Esophagus muscularis mucosa (tissue), 4 donors: ENCODE results near the gene MMP24OS. TPM values are rescaled to one million over a fixed set of nuclear protein-coding genes. Genes with fewer than 3 reads are reported as not detected.
A peak's percentile ranks its signal among the peaks of the same experiment; 100 is the strongest.

ENCODE experiments used
- DNase-seq: peaks from one replicate; pipeline ENCODE4 v3.0.0-alpha.2; 2017; ENCODE audit errors: extremely low spot score
- H3K27ac ChIP-seq, 4 donors: fragments of 200-600 bp; sonication (generic); replicated peaks in 1 of 4; 1 replicate in 3 of 4; 2 replicates in 1 of 4; pipeline ENCODE4 v1.5.1; 2016 to 2019; ENCODE audit warnings: mild to moderate bottlenecking in 1 of 4
- H3K27me3 ChIP-seq, 4 donors: fragments of 200-600 bp; sonication (generic); one replicate each; pipeline versions ENCODE4 v1.5.1 to v1.6.0; 2016 to 2019
- H3K36me3 ChIP-seq, 4 donors: fragments of 200-600 bp; sonication (generic); one replicate each; pipeline ENCODE4 v1.5.1; 2016 to 2019
- H3K4me1 ChIP-seq, 4 donors: fragments of 200-600 bp; sonication (generic); one replicate each; pipeline ENCODE4 v1.5.1; 2016 to 2019
- H3K4me3 ChIP-seq, 4 donors: fragments of 200-600 bp; sonication (generic); 1 replicate in 2 of 4; 2 replicates in 2 of 4; pipeline ENCODE4 v1.5.1; 2016 to 2019; ENCODE audit warnings: mild to moderate bottlenecking in 4 of 4, moderate library complexity in 1 of 4
- H3K9me3 ChIP-seq, 4 donors: fragments of 200-600 bp; sonication (generic); 1 replicate in 3 of 4; 2 replicates in 1 of 4; pipeline ENCODE4 v1.5.1; 2016 to 2019
- CTCF ChIP-seq, 3 experiments: fragments of 200-600 bp in 2 of 3; fragments of 450-650 bp in 1 of 3; sonication (generic) in 2 of 3; IDR thresholded peaks; one replicate each; pipeline ENCODE4 v1.5.1; 2017 to 2019; ENCODE audit warnings: antibody characterized with exemption in 3 of 3, mild to moderate bottlenecking in 2 of 3, moderate library complexity in 1 of 3
- EP300 ChIP-seq: sonication (generic); formaldehyde crosslinking; IDR thresholded peaks from one replicate; pipeline ENCODE4 v1.6.1; 2017; ENCODE audit warnings: antibody characterized with exemption
- POLR2A ChIP-seq: fragments of 450-650 bp; IDR thresholded peaks from one replicate; pipeline ENCODE4 v1.6.1; 2017; ENCODE audit warnings: antibody characterized with exemption, moderate library complexity, mild to moderate bottlenecking, low read depth
- POLR2AphosphoS5 ChIP-seq, 2 donors: sonication (generic); formaldehyde crosslinking; IDR thresholded peaks; one replicate each; pipeline ENCODE4 v1.6.1; 2017; ENCODE audit warnings: antibody characterized with exemption in 2 of 2
- WGBS: methylation state at CpG from one replicate; pipeline ENCODE4 v1.1.5; 2018; 5-methylcytosine and 5-hydroxymethylcytosine counted together
- intact Hi-C: fragments of 100-400 bp; cut with DNase I; formaldehyde crosslinking; loops from one replicate; pipeline ENCODE4 v1.15.1; 2023
- total RNA-seq, 4 donors: library from RNA; depleted of rRNA; stranded (reverse); fragments of >200 nt; gene quantifications; one replicate each; pipeline versions ENCODE4 v1.1.0 to v1.2.1, GENCODE V29; 2016

Gene MMP24OS
- 10 to 100 TPM; 27.7 to 37.8 (median 32.0) TPM for total RNA-seq

- Histone ChIP-seq H3K4me1 (peaks cover 16 to 57% (median 40%) of the 10 kb centered on the region in 4 donors), H3K36me3 (peaks cover 11 to 62% (median 54%) of the 10 kb centered on the region in 4 donors), H3K27ac (peak within 1 kb of the TSS; percentile 95 to 100 (median 99)), H3K27me3 (no peaks in the 10 kb centered on the region), H3K4me3 (peak within 1 kb of the TSS; percentile 74 to 95 (median 90)), H3K9me3 (no peaks in the 10 kb centered on the region)
- intact Hi-C loops = no loop called here
- WGBS = under 1% methylated on average over 28 of the region's 76 CpGs
- DNase-seq = peak; percentile 96
- TF ChIP-seq POLR2A = peak; percentile 91
- TF ChIP-seq POLR2AphosphoS5 (IDR thresholded peaks at IDR 0.05) = peak; percentile 95 to 99
- no peak for TF ChIP-seq EP300
- TF ChIP-seq CTCF (IDR thresholded peaks at IDR 0.05) = peak in 2 of 3 experiments; percentile 14 to 41
Observed at GRCh38 chr20:35277531-35278395, at the start of gene MMP24OS. TSS of gene MMP24OS (minus strand) at chr20:35278122. CDS start at chr20:35277929, 193 bp downstream.

DNA sequence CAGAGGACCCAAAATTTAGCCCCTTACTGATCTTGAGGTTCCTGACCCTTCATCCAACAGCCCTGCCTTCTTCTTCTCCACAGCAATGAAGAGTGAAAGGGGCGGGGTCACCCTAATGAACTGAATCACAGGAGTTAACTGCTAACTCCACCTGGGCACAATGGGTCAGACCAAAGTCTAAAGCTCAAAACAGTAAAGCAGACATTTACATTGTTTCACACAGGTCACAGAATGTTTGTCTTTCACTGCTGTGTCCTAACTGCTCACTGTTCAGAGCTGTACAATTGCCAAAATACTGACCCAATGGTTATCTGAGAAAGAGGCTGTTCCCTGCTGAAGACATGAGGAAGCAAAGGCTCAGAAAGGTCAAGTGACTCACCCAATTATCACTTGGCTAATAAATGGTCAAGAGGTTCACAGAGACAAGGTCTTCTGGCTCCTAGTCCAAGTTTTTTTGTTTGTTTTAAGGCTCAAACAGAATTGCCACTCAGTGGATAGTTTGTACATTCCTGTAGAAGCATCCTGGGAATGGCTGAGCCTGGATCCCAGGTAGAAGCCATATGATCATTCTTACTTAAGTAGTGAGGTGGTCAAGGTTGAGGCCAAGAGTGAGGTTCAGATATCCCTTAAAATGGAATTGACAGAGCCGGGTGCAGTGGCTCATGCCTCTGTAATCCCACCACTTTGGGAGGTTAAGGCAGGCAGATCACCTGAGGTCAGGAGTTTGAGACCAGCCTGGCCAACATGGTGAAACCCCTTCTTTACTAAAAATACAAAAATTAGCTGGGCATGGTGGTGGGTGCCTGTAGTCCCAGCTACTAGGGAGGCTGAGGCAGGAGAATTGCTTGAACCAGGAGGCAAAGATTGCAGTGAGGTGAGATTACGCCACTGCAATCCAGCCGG is 49.4 kb upstream of the MMP24OS start:
- no peaks in the 10 kb centered on the region for H3K9me3 ChIP-seq
- WGBS = 96% methylated on average over 4 of the region's 4 CpGs
- intact Hi-C loops = no loop called here
- no peak for DNase-seq
- peaks cover 0 to 8% (median 4%) of the 10 kb centered on the region in 4 donors for H3K4me1 ChIP-seq
- no peaks in the 10 kb centered on the region for H3K36me3 ChIP-seq
- TF ChIP-seq EP300 (no peak), CTCF (IDR thresholded peaks at IDR 0.05) (no peak), POLR2AphosphoS5 (IDR thresholded peaks at IDR 0.05) (no peak), POLR2A (no peak)
- no peak overlapping the region for H3K4me3 ChIP-seq
- no peaks in the 10 kb centered on the region for H3K27me3 ChIP-seq
- no peak overlapping the region for H3K27ac ChIP-seq

DNA sequence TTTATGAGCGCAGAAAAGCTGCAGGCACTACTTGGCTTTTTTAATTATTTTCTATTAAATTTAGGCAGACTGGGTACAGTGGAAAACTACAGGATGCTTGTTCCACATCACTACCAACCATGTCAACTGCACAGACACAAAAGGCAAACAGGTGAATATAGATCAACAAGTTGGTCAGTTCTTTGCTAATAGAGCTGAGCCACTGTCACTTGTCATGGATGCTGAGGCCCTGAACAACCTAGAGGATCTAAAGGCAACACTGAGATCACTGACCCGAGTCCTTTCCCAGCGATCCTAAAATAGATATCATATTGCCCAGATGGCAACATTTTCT is 48.8 kb upstream of the MMP24OS start:
- Histone ChIP-seq H3K36me3 (no peaks in the 10 kb centered on the region), H3K27me3 (no peaks in the 10 kb centered on the region), H3K9me3 (no peaks in the 10 kb centered on the region), H3K4me3 (no peak overlapping the region), H3K4me1 (peaks cover 0 to 8% (median under 1%) of the 10 kb centered on the region in 4 donors), H3K27ac (no peak overlapping the region)
- DNase-seq = no peak
- TF ChIP-seq POLR2AphosphoS5 (IDR thresholded peaks at IDR 0.05) (no peak), POLR2A (no peak), CTCF (IDR thresholded peaks at IDR 0.05) (no peak), EP300 (no peak)
- intact Hi-C loops = no loop called here
- WGBS = 97% methylated on average over 3 of the region's 3 CpGs

DNA sequence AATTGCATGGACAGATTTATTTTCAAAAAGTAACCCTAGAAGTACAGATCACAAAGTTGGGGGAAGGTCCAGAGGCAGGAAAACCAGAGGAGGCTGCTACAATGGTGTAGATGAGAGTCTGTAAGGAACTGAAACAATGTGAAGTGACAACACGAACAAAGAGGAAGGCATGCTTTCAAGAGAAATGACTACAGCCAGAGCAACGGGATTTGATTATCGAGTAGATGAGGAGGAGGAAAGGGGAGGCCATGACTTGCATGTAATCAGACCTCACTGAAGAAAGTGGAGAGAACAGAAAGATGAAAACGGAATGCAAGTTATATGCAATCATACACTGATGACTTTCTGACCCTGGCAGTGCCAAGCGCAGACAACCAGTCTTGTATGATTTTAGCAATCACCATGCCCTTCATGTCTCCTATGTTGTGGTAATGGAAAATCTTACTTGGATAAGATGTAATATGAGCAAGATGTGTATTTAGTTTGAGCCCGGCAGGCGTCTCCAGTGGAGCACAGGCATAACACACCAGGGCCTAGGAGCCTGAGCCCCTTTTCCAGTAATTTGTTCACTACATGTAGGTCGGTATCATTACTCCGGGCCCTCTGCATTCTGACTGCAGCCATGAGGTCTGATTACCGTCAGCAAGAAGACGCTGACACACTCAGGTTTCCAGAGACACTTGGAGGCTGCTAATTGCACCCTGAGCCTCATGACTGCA is 48.3 kb upstream of the MMP24OS start:
- Histone ChIP-seq H3K27me3 (no peaks in the 10 kb centered on the region), H3K27ac (no peak overlapping the region), H3K9me3 (no peaks in the 10 kb centered on the region), H3K4me3 (no peak overlapping the region), H3K36me3 (no peaks in the 10 kb centered on the region), H3K4me1 (peaks cover 0 to 8% (median 0%) of the 10 kb centered on the region in 4 donors)
- 91% methylated on average over 10 of the region's 11 CpGs for WGBS
- intact Hi-C loops = no loop called here
- no peak for DNase-seq
- TF ChIP-seq POLR2A (no peak), EP300 (no peak), POLR2AphosphoS5 (IDR thresholded peaks at IDR 0.05) (no peak), CTCF (IDR thresholded peaks at IDR 0.05) (no peak)
